Measurements from ENCODE around the gene LITAF.

LITAF gene

DNA sequence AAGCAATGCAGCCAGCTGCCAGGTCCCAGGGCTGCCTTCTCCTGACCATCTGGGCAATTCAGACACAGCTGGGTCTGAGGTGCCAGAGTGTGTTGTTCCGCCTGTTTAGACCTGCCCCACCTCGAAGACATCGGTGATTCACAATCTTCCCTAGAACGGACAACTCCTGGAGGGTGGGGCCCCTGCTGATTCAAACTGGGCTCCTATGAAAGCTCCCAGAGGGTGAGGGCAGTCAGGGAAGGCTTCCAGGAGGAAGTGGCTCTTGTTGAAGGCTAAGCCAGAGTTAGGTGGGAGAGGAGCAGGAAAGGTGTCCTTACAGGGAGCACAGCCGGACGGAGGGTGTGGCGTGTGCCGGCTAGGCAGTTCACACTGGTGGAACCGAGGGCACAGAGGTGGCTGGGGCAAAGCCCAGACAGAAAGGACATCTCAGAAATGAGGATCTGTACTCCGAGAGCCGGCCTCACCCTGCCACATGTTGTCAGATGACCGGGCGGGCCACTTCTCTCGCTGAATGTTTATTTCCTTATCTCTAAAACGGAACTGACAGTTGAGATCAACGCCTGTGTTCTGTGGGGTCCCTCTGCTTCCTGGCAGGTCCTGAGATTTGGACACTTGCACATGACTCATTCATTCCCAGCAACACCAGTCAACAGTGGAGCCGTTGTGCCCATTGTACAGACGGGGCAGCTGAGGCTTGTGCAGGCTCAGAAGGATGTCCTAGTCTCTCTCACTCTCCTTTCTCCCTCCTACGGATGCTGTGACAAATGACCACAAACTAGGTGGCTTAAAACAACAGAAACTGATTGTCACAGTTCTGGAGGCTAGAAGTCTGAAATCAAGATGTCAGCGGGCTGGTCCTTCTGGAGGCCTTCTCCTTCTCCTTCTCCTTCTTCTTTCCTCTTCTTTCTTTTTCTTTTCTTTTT lies 26.9 kb upstream of the LITAF start:
- TF ChIP-seq, protein P1, sequence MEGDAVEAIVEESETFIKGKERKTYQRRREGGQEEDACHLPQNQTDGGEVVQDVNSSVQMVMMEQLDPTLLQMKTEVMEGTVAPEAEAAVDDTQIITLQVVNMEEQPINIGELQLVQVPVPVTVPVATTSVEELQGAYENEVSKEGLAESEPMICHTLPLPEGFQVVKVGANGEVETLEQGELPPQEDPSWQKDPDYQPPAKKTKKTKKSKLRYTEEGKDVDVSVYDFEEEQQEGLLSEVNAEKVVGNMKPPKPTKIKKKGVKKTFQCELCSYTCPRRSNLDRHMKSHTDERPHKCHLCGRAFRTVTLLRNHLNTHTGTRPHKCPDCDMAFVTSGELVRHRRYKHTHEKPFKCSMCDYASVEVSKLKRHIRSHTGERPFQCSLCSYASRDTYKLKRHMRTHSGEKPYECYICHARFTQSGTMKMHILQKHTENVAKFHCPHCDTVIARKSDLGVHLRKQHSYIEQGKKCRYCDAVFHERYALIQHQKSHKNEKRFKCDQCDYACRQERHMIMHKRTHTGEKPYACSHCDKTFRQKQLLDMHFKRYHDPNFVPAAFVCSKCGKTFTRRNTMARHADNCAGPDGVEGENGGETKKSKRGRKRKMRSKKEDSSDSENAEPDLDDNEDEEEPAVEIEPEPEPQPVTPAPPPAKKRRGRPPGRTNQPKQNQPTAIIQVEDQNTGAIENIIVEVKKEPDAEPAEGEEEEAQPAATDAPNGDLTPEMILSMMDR (IDR thresholded peaks at IDR 0.05; ENCODE audit: extremely low read depth, insufficient read depth, missing control alignments) = no peak
- no peak for DNase-seq (ENCODE audit: low spot score)
- in situ Hi-C loops (cut with MboI; ENCODE audit: low pct_unique_long_range_greater_than_20kb, low sequenced_read_pairs, unreplicated experiment) = no loop called here

DNA sequence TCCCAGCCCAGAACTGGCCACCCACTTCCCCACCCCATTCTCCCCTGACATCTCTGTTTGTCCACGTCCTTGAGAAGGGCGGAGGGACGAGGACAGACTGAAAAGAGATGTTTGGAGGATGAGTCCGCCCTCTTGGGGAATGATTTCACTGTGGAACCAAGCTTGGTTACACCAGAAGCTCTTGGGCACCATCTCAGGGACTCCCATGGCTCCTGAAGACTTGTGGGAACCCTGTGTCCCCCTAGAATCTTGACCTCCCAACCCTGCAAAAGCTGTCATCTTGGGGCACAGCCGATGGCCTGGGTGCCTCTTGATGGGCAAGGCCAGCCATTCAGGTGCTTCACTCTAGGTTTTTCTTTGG lies 25.9 kb upstream of the LITAF start:
- in situ Hi-C loops (cut with MboI; ENCODE audit: low pct_unique_long_range_greater_than_20kb, low sequenced_read_pairs, unreplicated experiment) = no loop called here
- no peak for DNase-seq (ENCODE audit: low spot score)
- TF ChIP-seq, protein P1 (IDR thresholded peaks at IDR 0.05; ENCODE audit: extremely low read depth, insufficient read depth, missing control alignments) = no peak

DNA sequence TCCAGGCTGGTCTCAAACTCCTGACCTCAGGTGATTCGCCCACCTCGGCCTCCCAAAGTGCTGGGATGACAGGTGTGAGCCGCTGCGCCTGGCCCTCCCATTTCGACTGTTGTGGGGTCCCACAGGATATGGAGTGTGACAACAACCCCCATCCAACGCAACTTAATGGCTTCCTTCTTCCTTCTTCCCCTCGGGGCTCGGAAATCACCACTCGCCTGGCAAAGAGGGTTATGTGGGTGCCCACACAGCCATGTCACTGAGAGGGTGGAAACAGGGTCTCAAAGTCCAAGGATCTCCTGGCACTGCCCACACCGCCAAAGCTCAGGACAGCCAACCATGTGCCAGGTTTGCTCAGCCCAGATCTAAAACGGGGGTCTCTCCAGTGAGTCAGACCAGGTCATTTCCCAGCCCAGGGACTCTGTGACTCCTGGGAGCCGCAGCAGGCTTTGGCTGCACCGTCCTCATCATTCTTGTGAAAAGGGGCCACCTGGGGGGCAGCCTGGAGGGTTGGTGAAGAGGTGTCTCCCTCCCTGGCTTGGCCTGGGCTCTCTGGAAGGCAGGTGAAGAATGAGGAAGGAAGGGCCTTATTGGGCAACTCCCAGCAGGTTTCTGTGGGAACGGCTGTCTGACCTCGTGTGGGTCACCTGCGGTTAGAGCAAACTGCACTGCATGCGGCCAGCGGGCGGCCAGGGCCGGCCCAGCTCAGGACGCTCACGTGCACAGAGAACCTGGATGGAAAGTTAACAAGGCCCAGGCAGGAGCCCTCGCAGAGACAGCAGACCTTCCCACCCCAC lies 25.3 kb upstream of the LITAF start:
- TF ChIP-seq, protein P1 (IDR thresholded peaks at IDR 0.05; ENCODE audit: extremely low read depth, insufficient read depth, missing control alignments) = no peak
- in situ Hi-C loops (cut with MboI; ENCODE audit: low pct_unique_long_range_greater_than_20kb, low sequenced_read_pairs, unreplicated experiment) = no loop called here
- DNase-seq (ENCODE audit: low spot score) = no peak

DNA sequence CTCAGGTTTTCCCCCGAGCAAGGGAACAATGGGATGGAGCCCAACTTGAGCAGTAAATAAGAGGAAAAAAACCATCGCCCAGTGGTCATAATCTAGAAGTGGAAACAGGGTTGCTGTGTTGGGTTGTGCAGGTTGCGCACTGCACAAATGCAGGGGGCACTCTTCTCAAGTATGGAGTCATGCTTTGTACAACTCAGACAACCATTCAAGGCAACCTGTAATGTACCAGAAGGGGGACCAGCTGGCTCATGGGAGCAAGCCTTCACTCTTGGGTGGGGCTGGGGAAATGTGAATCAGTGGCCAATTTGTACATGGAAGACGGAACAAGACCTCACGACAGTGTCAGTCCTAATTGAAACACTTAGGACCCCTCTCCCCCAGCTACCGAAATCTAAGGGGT lies 23.9 kb upstream of the LITAF start:
- no peak for DNase-seq (ENCODE audit: low spot score)
- in situ Hi-C loops (cut with MboI; ENCODE audit: low pct_unique_long_range_greater_than_20kb, low sequenced_read_pairs, unreplicated experiment) = no loop called here
- TF ChIP-seq, protein P1 (IDR thresholded peaks at IDR 0.05; ENCODE audit: extremely low read depth, insufficient read depth, missing control alignments) = no peak

DNA sequence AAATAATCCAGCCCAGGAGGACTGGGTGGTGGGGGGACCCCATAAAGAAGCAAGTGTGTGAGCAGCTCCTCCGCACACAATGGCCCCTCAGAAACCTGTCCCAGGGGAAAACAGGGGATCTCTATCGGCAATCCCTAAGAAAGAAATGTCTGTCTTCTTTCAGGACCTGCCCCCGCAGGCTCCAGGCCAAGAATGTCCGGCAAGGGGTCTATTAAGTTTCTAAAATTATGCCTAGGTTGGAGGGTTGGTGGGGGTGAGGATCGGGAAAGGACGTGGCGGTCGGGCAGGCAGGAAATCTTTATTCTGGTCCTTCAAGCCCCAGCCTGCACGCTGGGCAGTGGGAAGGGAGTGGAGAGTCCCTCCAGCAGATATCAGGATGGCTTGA lies 23.4 kb upstream of the LITAF start:
- TF ChIP-seq, protein P1 (IDR thresholded peaks at IDR 0.05; ENCODE audit: extremely low read depth, insufficient read depth, missing control alignments) = no peak
- DNase-seq (ENCODE audit: low spot score) = no peak
- in situ Hi-C loops (cut with MboI; ENCODE audit: low pct_unique_long_range_greater_than_20kb, low sequenced_read_pairs, unreplicated experiment) = no loop called here

DNA sequence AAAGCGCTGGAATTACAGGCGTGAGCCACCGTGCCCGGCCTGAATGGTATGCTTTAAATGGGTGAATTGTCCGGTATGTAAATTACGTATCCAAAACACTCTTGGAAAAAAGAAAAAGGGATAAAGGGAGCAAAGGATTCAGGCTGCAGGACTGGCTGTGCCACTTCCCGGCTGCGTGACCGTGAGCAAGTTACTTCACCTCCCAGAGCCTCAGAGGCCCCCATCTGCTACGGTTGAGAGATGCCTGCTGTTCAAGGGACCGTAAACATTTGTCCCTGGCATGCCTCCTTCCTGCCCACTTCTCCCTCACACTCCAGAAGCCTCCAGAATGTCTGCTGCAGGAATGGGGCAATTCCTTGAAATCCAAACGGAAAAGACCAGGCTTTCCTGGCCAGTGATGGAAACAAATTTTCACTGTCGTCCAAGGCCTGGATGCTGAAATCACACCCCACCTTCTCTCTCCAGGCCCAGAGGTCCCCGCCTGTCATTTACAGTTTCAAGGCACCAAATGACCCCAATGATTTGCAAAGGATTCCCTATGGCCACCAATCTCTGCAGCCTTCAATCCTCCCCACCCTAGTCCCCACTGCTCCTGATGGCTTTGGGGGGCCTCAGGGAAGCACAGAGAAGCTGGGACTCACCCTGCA lies 22.9 kb upstream of the LITAF start:
- no peak for DNase-seq (ENCODE audit: low spot score)
- TF ChIP-seq, protein P1 (IDR thresholded peaks at IDR 0.05; ENCODE audit: extremely low read depth, insufficient read depth, missing control alignments) = no peak
- in situ Hi-C loops (cut with MboI; ENCODE audit: low pct_unique_long_range_greater_than_20kb, low sequenced_read_pairs, unreplicated experiment) = no loop called here

Measured in GM13977 (cell line).